ENCODE data around the gene GRIN3B.
"Not testable (repeated sequence)": the region's sequence is repeated elsewhere in the genome, so short reads cannot be mapped to it uniquely, and the experiment has no call there.

Gene GRIN3B

DNA sequence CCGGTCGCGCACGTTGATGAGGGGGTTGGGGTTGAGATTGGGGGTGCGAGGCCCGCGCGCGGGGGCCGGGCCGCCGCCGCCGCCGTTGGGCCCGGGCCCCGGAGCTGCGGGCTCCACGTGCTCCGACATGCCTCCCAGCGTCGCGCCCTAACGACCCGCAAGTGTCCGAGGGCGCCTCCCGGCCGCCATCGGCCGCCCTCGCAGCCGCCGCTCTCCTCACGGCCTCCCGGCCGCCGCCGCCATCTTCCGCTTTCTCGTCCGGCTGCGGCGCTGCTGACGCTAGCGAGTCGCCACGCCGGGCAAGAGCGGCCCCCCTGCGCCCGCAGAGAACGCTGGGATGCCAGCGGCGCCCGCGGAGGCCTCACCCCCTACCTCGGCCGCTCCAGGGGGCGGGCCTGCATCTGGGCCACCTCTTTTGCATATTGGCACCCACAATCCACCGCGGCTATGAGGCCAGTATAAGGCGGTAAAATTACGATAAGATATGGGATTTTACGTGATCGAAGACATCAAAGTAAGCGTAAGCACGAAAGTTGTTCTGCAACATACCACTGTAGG is 20.7 kb downstream of the GRIN3B start, which contains the start of gene TMEM259:
Gene TMEM259 (minus strand): TSS at position 256 of the 558 bp plus-strand sequence. CDS start 127 bp downstream, at position 129.
- peak; percentile 98 for DNase-seq

DNA sequence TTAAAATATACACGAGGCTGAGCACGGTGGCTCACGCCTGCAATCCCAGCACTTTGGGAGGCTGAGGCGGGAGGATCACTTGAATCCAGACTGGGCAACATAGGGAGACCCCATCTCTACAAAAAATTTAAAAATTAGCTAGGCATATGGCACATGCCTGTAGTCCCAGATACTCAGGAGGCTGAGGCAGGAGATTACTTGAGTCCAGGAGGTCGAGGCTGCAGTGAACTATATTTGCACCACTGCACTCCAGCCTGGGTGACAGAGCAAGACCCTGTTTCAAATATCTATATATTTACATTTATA is 23.6 kb downstream of the GRIN3B start:
- not testable (repeated sequence) for DNase-seq

DNA sequence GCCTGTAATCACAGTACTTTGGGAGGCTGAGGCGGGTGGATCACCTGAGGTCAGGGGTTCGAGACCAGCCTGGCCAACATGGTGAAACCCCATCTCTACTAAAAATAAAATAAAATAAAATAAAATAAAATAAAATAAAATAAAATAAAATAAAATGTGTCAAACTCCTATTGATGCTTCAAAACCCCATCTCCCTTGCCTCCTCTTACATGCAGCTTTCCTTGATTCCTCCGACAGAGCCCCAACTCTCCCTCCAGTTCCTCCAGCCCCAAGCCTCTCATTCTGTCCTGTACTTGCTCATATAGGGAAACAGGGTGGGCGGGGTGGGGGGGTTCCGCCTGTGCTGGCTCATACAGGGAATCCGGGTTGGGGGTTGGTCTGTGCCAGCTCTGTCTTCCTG is 24.9 kb downstream of the GRIN3B start:
- DNase-seq, result not testable (repeated sequence)

DNA sequence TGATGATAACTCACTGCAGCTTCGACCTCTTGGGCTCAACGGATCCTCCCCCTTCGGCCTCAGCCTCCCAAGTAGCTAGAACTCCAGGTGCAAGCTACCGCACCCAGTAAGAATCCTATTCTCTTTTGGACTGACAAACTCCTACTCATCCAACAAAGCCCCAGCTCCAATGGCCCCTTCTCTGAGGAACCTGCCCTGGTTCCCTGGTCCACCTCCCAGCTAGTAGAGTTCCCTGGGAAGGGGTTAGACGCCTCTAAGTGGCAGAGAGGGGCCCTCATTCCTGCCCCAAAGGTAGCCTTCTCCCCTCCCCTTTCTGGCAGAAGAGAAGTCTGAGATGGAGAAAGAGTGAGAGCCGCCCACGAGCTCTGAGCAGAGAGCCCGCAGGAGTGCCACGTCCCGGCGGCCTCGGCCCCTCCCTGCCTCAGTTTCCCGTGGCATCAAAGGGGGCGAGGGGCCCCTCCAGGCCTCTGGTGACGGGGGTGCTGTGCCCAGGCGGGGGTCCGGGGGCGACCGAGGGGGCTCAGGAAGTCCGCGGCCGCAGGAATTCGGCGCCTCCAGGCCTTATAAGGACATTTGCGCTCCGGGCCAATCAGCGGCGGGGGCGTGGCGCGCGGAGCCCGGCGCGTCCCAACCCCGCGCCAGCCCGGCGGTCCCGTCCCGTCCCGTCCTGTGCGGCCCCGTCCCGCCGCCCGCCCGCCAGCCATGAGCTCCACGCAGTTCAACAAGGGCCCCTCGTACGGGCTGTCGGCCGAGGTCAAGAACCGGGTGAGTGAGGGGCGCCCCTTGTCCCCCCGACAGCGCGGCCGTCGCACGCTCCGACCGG is 26.0 kb downstream of the GRIN3B start, which contains the start of gene CNN2:
Gene CNN2 (plus strand): TSS at position 649 of the 823 bp plus-strand sequence. CDS start 54 bp downstream, at position 703.
- peak; percentile 88 for DNase-seq

DNA sequence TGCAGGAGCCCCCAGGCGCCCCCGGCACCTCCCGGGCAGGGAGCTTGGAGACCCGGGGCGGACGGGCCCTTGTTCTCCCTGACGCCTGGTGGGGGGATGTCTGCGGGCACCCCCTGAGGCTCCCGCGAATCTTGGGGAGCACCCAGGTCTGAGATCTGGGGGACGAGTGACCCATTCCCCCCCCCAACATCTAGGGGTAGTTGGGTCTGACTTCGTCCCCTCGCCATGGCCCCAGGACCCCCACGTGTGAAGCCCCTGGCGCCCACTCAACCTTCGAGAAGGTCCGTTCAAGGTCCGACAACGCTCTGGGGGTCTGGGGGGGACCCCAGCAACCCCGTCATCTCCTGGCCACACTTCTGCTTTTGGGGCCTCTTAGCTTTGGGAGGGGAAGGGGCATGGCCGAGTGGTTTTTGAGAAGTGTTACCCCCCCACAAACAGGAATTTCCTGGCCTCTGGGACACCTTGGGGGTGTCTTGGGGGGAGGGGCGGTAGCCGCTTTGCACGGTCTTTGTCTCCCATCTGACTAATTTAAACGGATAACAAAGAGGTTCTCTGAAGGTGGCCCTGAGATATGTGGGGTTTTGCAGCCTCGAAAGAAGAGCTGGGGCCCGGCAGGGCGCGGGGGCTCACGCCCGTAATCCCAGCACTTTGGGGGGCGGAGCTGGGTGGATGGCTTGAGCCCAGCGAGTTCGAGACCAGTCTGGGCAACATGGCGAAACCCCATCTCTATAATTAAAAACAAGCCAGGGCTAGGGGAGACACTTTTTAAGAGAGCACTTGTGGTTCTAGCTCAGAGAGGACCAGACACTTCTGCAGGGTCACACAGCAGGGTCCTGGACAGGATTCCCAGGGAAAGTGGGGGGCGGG is 26.8 kb downstream of the GRIN3B start:
- no peak for DNase-seq

DNA sequence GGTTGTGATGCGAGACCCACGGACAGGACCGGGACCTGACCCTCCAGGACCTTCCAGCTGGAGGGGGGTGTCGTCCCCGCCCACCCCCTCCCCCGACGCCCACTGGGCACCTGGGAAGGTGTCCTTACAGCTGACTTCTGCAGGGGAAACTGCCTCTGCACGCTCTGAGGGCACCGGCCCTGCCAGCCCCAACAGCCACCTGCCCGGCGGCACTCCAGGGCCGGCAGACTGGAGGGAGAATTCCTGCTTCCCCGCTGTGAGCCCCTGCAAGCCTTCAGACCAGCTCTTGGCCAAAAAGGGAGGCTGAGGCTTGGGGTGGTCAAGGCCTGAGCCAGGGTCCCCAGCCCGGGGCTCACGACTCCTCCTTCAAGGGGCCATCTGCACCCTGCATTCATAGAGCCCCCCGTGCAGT is 27.4 kb downstream of the GRIN3B start:
- no peak for DNase-seq

DNA sequence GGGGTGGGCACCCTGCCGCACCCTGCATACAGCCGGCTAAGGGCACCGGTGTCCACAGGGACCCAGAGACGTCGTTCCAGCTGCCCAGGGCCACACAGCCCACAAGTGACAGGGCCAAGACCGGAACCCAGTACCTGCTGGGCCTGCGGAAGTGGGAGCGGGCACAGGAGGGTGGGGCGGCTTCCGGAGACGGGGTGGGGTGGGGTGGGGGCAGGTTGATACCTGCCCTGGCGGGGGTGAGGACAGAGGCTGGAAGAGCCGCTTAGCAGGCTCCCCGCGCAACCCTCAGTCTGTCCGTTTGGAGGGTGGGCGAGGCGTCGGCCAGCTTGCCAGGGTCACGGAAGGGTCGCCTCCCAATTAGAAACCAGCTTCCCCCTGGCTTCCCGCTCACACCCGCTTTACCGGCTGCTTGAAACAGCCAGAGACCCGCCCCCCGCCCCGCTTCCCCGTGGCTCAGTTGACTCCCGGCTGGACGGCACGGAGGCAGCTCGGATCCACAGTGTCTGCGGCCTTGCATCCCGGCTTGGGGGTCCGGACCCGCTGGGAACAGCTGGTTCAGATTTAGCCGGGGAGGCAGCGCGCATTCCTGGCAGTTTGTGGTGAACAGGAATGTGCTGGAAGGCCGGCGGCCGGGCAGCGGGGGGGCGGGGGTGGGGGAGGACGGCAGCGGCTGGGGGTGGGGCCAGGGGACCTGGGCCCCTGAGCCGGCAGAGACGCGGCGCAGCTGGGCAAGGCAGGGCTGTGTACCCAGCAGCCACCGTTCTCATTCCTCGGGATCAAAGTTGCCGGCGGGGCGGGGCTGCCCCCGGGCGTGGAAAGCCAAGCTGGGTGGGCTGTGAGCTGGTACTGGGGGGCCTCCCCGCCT is 28.1 kb downstream of the GRIN3B start:
- DNase-seq, result peak; percentile 88

DNA sequence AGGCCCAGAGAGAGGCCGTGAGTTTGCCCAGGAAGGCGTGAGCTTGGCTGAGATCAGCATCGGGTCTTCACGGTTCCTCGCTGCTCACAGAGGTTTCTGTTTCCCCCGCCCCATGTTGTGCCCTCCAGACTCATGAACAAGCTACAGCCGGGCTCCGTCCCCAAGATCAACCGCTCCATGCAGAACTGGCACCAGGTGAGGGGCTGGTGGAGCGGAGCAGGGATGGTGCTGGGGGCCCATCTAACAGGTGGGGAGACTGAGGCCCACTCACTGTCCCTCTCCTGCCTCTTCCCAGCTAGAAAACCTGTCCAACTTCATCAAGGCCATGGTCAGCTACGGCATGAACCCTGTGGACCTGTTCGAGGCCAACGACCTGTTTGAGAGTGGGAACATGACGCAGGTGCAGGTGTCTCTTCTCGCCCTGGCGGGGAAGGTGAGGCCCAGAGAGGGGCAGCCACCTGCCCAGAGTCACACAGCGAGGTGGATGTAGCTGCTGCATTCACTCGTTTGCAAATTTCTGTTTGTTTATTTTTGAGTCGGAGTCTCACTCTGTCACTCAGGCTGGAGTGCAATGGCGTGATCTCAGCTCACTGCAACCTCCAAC is 32.1 kb downstream of the GRIN3B start:
- no peak for DNase-seq

DNA sequence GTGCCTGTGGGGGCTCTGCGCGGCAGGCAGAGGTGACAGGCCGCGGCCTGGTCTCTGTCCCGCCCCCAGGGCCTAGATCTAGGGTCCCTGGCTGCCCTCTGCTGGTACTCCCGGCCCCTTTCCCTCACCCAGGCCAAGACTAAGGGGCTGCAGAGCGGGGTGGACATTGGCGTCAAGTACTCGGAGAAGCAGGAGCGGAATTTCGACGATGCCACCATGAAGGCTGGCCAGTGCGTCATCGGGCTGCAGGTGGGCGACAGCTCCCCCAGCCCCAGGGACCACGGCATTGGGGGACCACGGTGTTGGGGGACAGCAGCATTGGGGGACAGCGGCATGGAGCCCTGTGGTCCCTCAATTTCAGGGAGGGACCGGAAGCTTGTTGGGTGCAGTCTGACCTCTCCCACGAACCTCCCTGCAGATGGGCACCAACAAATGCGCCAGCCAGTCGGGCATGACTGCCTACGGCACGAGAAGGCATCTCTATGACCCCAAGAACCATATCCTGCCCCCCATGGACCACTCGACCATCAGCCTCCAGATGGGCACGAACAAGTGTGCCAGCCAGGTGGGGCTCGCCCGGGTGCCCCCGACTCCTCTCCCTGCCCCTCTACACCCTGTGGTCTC is 35.9 kb downstream of the GRIN3B start:
- no peak for DNase-seq

DNA sequence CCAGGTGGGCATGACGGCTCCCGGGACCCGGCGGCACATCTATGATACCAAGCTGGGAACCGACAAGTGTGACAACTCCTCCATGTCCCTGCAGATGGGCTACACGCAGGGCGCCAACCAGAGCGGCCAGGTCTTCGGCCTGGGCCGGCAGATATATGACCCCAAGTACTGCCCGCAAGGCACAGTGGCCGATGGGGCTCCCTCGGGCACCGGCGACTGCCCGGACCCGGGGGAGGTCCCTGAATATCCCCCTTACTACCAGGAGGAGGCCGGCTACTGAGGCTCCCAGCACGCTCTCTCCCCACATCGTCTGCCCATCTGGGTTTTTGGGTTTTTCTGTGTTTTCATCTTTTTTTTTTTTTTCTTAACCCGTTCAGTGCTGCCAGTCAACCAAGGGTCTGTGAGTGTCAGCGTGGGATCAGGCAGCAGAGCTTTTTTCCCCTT is 37.4 kb downstream of the GRIN3B start:
- no peak for DNase-seq

DNA sequence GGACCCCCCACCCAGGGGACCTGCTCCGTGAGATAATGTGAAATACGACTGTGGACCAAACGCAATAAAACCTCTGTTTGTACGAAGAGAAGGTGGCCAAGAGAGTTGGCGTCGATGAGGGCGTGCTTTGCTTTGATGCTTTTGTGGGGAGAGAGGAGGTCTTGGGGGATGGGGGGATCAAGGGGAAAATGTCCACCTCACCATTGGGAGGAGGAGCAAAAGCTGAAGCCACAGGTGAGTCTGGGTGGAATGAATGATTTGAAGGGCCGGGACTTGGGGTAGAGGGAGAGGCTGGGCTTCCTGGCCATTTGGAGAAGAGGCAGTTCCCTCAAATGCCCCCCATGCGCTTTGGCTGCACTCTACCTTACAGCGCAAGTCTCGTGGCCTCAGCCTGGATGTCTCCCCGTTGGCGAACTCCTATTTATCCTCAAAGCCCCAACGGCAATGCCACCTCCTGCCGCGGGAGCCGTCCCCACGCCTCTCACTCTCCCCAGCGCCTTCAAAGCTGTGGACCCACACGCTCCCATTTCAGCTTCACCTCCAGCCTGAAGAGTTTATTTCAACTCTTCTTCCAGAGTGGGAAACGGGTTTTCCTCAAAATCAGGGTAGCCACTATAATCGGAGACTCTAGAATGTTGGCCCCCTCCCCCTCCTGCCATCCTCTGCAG is 38.9 kb downstream of the GRIN3B start:
- no peak for DNase-seq

DNA sequence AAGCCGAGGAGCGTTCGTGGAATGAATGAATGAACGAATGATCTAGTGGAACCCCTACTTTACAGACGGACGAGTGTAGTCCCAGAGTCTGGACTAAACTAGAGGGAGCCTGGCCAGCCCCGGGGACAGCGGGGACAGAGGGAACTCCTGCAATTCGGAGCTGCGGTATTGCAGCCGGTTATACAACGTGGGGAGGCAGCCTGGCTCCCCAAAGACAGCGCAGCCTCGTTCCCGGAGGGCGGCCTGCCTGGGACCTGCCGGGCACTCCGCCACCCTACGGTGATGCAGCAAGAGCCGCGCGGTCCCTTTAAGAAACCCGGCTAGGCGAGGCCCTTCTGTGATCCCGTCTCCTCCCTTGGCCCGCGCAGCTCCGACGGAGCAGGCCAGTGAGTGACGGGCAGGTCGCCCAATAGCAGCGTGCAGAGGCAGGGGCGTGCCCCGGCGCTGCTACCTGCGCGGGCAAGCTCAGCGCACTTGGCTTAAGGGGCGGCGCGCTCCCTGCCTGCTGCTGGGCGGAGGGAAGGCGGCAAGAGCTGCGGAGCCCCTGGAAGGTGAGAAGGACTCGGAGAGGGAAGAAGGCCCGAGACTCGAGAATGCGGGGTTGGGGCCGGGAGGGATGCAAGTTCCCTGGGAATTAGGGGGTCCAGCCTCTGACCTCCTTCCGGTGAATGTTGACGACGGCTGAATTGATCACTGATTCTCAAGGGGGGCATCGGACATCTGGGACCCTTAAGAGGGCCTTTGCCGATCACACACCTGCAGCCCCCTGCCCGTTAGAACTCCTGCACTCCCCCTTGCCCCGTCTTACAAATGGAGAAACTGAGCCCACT is 39.6 kb downstream of the GRIN3B start, which contains the start of gene ABCA7:
Gene ABCA7 (plus strand): TSS at position 462 of the 830 bp plus-strand sequence. CDS start 1,255 bp downstream, outside the sequence.
- DNase-seq, result peak; percentile 95

DNA sequence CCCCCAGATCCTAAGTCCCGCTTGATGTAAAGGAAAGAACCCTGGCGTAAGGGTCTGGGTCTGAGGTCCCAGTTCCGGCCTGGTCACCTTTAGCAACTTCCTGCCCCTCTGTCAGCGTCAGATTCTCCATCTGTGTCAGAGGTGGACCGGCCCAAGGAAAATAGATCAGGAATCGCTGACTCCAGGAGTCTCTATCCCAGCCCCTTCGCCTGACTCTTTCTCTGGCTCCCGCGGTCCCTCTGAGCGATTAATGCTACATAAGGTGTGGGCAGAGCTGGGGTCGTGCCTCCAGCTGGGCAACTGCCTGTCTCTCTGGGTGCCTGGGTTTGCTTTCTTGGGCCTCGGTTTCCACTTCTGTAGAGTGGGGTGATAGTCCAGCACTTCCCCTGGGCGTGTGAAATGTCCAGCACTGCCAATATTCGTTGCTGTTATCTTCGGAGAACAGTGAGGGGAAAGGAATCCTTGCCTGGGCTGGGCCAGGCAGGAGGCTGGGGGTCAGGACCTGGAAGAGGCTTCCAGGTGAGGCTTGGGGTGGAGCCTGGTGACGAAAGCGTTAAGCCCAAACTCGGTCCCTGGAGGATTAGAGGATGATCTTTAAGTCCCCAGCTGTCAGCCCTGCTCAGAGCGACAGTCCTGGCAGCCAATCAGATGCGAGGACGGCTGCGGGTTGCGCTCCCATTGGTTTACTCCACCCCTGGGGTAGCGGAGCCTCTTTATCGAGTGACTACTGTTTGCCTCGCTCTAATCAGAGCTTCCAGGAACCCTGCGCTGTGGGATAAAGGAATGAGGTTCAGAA is 40.5 kb downstream of the GRIN3B start:
- DNase-seq, result peak; percentile 87

DNA sequence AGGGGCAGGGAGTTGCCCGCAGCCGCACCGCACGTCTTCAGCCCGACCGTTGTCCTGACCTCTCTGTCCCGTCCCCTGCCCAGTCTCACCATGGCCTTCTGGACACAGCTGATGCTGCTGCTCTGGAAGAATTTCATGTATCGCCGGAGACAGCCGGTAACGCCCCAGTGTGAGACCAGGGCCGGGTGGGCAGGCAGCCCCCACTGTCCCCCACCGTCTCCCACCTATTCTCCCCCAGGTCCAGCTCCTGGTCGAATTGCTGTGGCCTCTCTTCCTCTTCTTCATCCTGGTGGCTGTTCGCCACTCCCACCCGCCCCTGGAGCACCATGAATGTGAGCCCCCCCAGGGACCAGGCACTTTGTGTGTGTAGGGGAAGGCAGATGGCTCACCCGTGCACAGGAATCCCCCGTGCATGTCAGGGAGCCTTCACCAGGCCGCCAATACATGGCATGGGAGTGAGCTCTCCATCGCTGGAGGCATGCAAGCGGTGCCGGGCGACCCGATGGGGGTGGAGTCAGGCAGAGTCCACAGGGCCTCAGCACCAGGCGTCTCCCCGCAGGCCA is 41.1 kb downstream of the GRIN3B start:
- DNase-seq, result no peak

DNA sequence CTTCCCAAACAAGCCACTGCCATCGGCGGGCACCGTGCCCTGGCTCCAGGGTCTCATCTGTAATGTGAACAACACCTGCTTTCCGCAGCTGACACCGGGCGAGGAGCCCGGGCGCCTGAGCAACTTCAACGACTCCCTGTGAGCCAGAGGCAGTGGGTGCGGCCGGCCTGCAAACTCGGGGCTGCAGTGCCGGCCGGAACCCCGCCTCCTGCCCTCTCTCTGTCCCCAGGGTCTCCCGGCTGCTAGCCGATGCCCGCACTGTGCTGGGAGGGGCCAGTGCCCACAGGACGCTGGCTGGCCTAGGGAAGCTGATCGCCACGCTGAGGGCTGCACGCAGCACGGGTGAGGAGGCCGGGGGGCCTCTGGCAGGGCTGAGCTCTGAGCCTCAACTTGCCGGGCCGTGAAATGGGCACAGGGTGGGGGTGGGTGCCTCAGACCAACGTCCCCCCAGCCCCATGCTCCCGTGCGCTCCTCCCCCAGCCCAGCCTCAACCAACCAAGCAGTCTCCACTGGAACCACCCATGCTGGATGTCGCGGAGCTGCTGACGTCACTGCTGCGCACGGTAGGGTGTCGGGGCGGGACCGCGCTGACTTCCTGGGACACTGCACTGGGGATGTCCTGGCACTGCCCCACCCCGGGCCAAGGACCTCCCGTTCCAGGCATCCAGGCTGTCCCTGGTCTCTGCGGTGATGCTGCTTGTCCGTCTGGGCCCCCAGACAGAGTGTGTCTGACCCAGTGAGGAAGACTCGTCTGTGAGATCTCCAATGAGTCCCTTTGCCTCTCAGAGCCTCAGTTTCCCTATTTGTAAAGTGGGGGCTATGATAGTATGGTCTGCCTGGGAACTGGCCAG is 41.8 kb downstream of the GRIN3B start:
- no peak for DNase-seq

DNA sequence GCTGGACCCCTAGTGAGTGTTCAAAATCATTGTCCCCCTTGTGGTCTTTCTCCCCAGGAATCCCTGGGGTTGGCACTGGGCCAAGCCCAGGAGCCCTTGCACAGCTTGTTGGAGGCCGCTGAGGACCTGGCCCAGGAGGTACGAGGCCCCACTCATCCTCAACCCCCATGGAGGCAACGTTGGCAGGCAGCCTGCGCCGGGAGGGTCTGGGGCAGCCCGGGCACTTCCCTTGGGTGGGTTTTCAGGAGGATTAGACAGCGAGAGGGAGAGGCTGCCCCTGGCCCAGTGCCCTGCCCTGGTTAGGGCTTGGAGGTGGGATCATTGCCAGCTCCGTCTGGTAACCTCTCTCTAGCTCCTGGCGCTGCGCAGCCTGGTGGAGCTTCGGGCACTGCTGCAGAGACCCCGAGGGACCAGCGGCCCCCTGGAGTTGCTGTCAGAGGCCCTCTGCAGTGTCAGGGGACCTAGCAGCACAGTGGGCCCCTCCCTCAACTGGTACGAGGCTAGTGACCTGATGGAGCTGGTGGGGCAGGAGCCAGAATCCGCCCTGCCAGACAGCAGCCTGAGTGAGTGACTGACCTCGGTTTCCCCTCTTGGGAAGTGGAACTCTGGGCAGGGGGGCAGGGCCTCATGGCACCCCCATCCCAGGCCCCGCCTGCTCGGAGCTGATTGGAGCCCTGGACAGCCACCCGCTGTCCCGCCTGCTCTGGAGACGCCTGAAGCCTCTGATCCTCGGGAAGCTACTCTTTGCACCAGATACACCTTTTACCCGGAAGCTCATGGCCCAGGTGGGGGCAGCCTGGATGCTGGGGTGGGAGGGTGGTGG is 42.7 kb downstream of the GRIN3B start:
- no peak for DNase-seq

DNA sequence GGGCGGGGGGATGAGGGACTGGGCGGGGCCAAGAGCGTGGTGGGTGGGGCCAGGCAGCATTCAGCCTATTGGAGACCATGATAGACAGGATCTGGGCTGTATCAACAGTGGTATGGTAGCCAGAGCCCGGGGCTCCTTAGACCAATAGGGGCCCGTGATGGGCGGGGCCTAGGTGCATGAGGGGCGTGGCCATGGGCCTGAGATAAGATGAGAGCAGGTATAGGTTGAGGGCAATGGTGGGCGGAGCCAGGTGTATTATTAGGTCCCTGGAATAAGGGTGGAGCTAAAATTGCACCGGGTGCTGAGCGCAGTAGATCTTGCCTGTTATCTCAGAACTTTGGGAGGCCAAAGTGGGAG is 45.0 kb downstream of the GRIN3B start:
- no peak for DNase-seq
